Measurements from ENCODE around the gene CAPZB.

The CAPZB gene

GRCh38 chr1:19349999-19350398 is 135.3 kb downstream of the CAPZB start:
- TF ChIP-seq EZH2phosphoT487 (IDR thresholded peaks at IDR 0.05; ENCODE audit: borderline replicate concordance) (no peak), CTCF (conservative IDR thresholded peaks at IDR 0.05; ENCODE audit: low read length) (no peak)
- Histone ChIP-seq H3K27me3 (ENCODE audit: insufficient read depth, low read length, poor library complexity, severe bottlenecking) (no peaks in the 10 kb centered on the region), H3K4me3 (ENCODE audit: low read length, poor library complexity, severe bottlenecking) (no peak overlapping the region), H3K79me2 (ENCODE audit: insufficient read depth, low read length) (no peaks in the 10 kb centered on the region), H2AFZ (ENCODE audit: low read length) (no peak overlapping the region), H3F3A (ENCODE audit: low read depth) (no peaks in the 10 kb centered on the region), H3K36me3 (ENCODE audit: insufficient read depth, low read length) (peaks cover 62% of the 10 kb centered on the region; the same call in 1 of the 2 replicates), H3K9me2 (replicated peaks; ENCODE audit: low read depth, low read length) (no peaks in the 10 kb centered on the region), H4K20me1 (ENCODE audit: insufficient read depth, low read length, poor library complexity, severe bottlenecking) (peaks cover 2% of the 10 kb centered on the region), H3K4me2 (ENCODE audit: low read depth, low read length, poor library complexity, severe bottlenecking) (no peak overlapping the region), H3K4me1 (ENCODE audit: insufficient read depth, low read length, poor library complexity, severe bottlenecking) (no peaks in the 10 kb centered on the region), H3K9me3 (ENCODE audit: insufficient read depth, low read depth, low read length) (no peaks in the 10 kb centered on the region), H3K9ac (ENCODE audit: low read depth, low read length, poor library complexity, severe bottlenecking) (no peak overlapping the region)

GRCh38 chr1:19348441-19349198 is 136.7 kb downstream of the CAPZB start:
- Histone ChIP-seq H3K9ac (ENCODE audit: low read depth, low read length, poor library complexity, severe bottlenecking) (no peak overlapping the region), H3K4me3 (ENCODE audit: low read length, poor library complexity, severe bottlenecking) (no peak overlapping the region), H3K9me3 (ENCODE audit: insufficient read depth, low read depth, low read length) (no peaks in the 10 kb centered on the region), H3K27me3 (ENCODE audit: insufficient read depth, low read length, poor library complexity, severe bottlenecking) (no peaks in the 10 kb centered on the region), H3K79me2 (ENCODE audit: insufficient read depth, low read length) (no peaks in the 10 kb centered on the region), H3F3A (ENCODE audit: low read depth) (no peaks in the 10 kb centered on the region), H4K20me1 (ENCODE audit: insufficient read depth, low read length, poor library complexity, severe bottlenecking) (peaks cover 2% of the 10 kb centered on the region), H3K36me3 (ENCODE audit: insufficient read depth, low read length) (peaks cover 62% of the 10 kb centered on the region; the same call in 1 of the 2 replicates), H3K9me2 (replicated peaks; ENCODE audit: low read depth, low read length) (no peaks in the 10 kb centered on the region), H2AFZ (ENCODE audit: low read length) (no peak overlapping the region), H3K4me1 (ENCODE audit: insufficient read depth, low read length, poor library complexity, severe bottlenecking) (no peaks in the 10 kb centered on the region), H3K4me2 (ENCODE audit: low read depth, low read length, poor library complexity, severe bottlenecking) (no peak overlapping the region)
- TF ChIP-seq CTCF (conservative IDR thresholded peaks at IDR 0.05; ENCODE audit: low read length) (no peak), EZH2phosphoT487 (IDR thresholded peaks at IDR 0.05; ENCODE audit: borderline replicate concordance) (no peak)

- Histone ChIP-seq H4K20me1 (ENCODE audit: insufficient read depth, low read length, poor library complexity, severe bottlenecking) (no peaks in the 10 kb centered on the region), H3K4me3 (ENCODE audit: low read length, poor library complexity, severe bottlenecking) (no peak overlapping the region), H3K36me3 (ENCODE audit: insufficient read depth, low read length) (peaks cover 60% of the 10 kb centered on the region; the same call in 1 of the 2 replicates), H3K4me2 (ENCODE audit: low read depth, low read length, poor library complexity, severe bottlenecking) (no peak overlapping the region), H3K9me2 (replicated peaks; ENCODE audit: low read depth, low read length) (no peaks in the 10 kb centered on the region), H3K79me2 (ENCODE audit: insufficient read depth, low read length) (no peaks in the 10 kb centered on the region), H3K9ac (ENCODE audit: low read depth, low read length, poor library complexity, severe bottlenecking) (no peak overlapping the region), H3F3A (ENCODE audit: low read depth) (no peaks in the 10 kb centered on the region), H2AFZ (ENCODE audit: low read length) (no peak overlapping the region), H3K27me3 (ENCODE audit: insufficient read depth, low read length, poor library complexity, severe bottlenecking) (no peaks in the 10 kb centered on the region), H3K4me1 (ENCODE audit: insufficient read depth, low read length, poor library complexity, severe bottlenecking) (no peaks in the 10 kb centered on the region), H3K9me3 (ENCODE audit: insufficient read depth, low read depth, low read length) (no peaks in the 10 kb centered on the region)
- no peak for TF ChIP-seq EZH2phosphoT487 (IDR thresholded peaks at IDR 0.05; ENCODE audit: borderline replicate concordance)
- no peak for TF ChIP-seq CTCF (conservative IDR thresholded peaks at IDR 0.05; ENCODE audit: low read length)
Measured at GRCh38 chr1:19347533-19348172, 137.7 kb downstream of the CAPZB start.

Measured in Loucy (cell line).